SIG-M5 treated with dmso at 0.1 percent for 504 hours (cell line): ENCODE measurements around the gene NLRP5.
"Not testable (repeated sequence)": the region's sequence is repeated elsewhere in the genome, so short reads cannot be mapped to it uniquely, and the experiment has no call there.

ENCODE experiments used
- DNase-seq: peaks from one replicate; lab custom pipeline; 2025; ENCODE audit not compliant: unreplicated experiment; lab: John Stamatoyannopoulos, UW

The NLRP5 gene

DNA sequence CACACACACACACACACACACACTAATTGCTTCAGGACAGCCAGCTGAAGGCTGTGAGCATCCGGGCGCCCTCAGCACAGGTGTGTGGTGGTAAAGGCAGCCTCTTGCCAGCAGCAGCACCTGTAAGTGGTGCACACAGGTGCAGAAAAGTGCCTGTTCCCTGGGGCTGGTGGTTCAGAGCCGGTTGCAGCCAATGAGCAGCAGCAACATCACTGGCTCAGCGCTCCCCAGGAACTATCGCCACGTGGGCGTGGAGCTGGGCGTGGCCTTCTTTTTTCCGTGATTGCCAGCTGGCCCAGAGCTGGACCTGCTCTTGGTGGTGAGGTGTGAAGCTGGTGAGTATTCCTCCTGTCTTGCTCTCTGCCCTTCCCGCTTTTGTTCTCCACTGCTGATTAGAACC lies at the start of gene NLRP5:
Gene NLRP5 (plus strand): TSS at position 289 of the 400 bp plus-strand sequence.
- DNase-seq: no peak

DNA sequence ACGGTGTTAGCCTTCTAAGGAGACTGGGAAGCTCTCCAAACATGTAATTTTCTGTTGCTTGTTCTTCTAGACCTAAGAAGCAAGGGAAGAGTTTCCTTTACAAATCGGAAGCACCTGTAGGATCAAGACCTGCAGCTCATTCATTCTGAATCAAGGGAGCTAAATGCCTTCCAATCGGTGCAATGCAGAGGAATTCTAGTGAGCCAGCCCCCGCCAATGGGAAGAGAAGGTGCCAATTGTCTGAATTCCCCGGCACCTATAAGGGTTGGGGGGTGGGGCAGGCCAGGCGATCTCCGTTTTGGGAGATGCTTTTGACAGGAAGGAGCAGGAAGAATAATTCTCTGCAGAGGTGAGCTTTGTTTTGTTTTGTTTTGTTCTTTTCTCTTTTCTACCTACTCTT lies 47.4 kb upstream of the NLRP5 start:
- DNase-seq: no peak

- no peak for DNase-seq
Observed at GRCh38 chr19:55940306-55940705, 46.3 kb upstream of the NLRP5 start.

DNA sequence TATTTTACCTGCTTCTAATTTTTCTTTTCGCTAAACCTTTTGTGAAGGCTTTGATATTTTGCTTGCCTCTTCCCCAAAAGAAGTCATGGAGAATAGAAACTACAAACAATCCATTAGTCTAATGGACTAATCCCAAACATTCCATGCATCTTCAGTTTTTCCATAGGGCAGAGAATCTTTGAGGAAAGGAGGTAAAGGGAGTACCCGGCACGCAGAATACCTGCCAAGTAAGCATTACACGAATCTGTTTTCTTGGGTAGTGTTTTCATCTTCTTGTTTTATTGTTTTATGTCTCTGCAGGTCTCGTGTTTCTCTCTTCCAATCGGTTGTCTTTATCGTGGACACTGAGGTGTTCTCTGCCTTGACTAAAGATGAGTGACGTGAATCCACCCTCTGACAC lies 39.0 kb upstream of the NLRP5 start, which contains the start of gene NLRP8:
Gene NLRP8 (plus strand): TSS at position 301 of the 400 bp plus-strand sequence.
- DNase-seq: no peak

- DNase-seq: not testable (repeated sequence)
Observed at GRCh38 chr19:55950566-55950965, 36.0 kb upstream of the NLRP5 start.

DNA sequence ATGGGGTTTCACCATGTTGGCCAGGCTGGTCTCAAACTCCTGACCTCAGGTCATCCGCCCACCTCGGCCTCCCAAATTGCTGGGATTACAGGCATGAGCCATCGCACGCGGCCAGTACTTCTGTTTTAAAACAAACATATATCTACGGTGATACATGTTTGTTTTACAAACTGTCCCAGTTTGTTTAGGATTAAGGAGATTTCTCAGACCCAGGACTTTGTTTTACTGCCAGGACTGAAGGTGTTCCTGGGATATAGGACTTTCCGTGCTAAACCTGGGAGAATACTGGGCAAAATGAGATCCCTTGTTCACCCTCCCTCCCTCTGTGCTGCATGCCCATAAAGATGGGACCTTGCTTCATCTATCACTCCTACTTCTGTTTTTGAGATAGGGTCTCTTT lies 30.1 kb upstream of the NLRP5 start:
- DNase-seq: no peak

GRCh38 chr19:55958356-55958755 lies 28.2 kb upstream of the NLRP5 start:
- DNase-seq: peak; percentile 40

GRCh38 chr19:55959996-55960675 lies 26.4 kb upstream of the NLRP5 start:
- no peak for DNase-seq

DNA sequence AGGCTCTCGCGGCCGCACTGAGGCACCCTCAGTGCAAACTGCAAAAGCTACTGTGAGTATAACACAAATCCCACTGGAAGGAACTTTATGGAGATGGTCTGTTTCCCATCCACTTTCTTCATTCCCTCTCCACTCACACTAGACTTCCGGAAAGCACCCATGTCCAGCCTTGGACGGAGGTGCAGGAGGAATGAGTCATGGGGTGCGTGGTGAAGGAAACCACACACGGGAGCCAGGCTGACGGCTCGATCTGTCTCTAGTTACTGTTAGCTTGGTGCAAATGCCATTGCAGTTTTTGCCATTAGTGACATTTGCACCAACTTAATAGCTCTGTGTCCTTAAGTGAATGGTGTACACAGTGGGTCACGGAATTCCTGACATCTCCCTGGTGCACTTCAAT lies 24.4 kb upstream of the NLRP5 start:
- no peak for DNase-seq

GRCh38 chr19:55973982-55974381 lies 12.6 kb upstream of the NLRP5 start:
- no peak for DNase-seq

DNA sequence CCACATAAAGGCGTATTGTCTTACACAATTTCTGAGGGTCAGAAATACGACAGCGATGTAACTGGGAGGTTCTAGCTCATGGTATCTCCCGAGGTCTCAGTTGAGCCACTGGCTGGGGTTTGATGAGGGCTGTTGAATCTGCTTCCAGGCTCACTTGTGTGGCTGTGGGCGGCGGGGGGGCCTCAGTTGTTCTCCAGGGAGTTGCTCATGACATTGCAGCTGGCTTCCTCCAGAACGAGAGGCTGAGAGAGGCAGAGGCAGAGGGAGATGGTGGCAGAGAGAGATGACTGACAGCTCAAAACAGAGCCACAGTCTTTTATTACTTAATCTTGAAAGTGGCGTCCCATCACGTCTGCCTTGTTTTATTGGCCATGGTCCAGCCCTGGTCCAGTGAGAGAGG lies 6.2 kb upstream of the NLRP5 start:
- no peak for DNase-seq

DNA sequence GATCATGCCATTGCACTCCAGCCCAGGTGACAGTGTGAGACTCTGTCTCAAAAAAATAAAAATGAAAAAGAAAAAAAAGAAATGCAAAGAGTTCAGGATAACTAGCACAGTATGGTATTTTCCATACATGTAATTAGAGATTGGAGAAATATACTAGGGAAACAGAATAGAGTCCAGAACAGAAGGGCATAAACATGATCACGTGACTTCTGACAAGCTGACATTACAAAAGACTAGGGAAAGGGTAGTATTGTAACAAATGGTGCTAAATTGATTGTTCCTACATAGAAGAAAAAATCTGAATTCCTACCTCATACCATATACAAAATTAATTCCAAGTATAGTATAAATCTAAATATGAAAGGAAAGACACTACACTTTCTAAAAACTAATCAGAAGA lies 1.3 kb upstream of the NLRP5 start:
- no peak for DNase-seq

GRCh38 chr19:55990831-55991230 lies 4.3 kb downstream of the NLRP5 start:
- no peak for DNase-seq

- DNase-seq: no peak
Observed at GRCh38 chr19:55993492-55993891, 6.9 kb downstream of the NLRP5 start.

DNA sequence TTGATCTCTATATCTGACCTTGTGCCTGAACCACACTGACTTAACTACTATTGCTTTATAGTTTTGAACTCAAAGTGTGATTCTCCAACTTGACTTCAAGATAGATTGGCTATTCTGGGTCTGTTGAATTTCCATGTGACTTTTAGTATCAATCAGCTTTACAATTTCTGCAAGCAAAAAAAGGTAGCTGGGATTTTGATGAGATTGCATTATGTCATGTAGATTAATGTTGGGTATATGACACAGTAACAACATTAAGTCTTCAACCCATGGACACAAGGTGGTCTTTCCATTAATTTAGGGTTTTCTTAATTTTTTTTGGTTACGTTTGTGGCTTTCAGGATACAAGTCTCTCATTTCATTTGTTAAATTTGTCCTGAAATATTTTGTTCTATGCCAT lies 28.2 kb downstream of the NLRP5 start:
- no peak for DNase-seq

DNA sequence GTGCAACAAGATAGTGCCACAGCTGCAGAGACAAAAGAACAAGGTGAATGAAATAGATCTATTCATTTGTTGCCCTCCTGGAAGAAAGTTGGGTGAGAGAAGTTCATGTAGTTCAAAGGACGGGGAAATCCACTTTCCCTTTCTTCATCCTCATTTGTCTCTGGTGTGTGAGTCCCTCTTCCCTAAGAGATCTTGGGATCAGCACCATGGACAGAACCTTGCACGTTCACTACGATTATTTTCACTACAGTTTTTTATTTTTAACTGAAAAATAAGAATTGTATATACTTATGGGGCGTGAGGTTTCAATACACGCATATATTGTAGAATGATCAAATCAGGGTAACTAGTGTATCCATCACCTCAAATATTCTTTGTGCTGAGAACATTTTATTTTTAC lies 29.2 kb downstream of the NLRP5 start:
- no peak for DNase-seq

DNA sequence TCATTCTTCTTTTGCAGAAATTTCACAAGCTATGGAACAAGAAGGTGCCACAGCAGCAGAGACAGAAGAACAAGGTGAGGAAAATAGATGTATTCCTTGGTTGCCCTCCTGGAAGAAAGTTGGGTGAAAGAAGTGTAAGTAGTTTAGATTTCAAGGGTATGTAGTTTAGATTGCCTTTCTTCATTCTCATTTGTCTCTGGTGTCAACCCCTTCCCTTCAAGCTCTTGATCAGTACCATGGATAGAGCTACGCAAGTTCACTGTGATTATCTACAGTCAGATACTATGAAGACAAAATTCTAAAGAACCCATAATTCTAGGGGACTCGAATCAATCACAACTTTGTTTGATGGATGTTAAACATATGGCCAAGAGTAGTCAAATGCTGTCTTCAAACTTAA lies 32.8 kb downstream of the NLRP5 start:
- not testable (repeated sequence) for DNase-seq

DNA sequence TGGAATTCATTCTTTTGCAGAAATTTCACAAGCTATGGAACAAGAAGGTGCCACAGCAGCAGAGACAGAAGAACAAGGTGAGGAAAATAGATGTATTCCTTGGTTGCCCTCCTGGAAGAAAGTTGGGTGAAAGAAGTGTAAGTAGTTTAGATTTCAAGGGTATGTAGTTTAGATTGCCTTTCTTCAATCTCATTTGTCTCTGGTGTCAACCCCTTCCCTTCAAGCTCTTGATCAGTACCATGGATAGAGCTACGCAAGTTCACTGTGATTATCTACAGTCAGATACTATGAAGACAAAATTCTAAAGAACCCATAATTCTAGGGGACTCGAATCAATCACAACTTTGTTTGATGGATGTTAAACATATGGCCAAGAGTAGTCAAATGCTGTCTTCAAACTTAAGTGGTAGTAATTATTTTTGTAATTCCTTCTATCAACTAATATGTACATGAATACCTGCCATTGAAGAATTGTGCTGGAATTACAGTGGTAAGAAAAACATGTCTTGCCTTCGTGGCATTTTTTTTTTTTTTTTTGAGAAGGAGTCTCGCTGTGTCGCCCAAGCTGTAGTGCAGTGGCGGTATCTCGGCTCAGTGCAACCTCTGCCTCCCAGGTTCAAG lies 33.9 kb downstream of the NLRP5 start:
- not testable (repeated sequence) for DNase-seq

GRCh38 chr19:56026769-56027168 lies 40.2 kb downstream of the NLRP5 start:
- DNase-seq: no peak

GRCh38 chr19:56053596-56053995 lies 67.0 kb downstream of the NLRP5 start:
- DNase-seq: no peak

DNA sequence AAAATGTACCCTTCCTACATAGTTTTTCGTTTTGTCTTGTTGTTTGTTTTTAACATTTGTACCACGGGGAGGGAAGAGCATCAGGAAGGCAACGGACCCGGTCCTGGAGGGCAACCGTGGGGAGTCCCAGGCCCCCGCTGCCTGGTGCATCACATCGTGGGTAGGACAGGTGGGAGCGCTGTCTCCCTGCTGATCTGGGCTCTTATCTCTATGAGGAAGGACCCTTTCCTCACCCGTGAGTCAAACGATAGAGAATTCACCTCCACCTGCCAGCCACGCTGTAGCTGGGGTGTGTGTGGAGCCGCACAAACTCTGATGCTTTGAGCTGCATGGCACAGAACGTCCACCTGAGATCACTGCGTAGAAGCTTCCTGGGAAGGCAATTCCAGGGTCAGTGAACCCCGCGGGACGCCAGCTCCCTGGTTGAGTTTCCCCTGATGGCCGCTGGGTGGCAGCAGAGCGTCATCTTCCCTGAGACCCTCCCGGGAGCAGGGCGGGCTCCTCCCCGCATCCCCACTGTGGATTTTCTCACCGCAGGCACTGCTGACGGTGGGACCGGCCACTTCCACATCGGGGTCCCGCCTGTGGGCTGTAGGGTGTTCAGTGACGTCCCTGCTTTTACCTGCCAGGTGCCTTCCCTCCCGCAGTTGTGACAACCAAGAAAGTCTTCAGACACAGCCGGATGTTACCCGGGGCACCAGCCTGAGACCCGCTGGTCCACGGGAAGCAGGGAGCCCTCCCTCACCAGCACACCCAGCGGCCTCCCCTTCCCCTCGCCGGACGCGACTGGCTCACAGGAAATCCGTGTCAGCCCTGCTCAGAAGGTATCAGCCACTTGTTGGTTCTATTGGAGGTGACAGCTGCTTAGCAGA lies 79.8 kb downstream of the NLRP5 start:
- peak; percentile 47 for DNase-seq

DNA sequence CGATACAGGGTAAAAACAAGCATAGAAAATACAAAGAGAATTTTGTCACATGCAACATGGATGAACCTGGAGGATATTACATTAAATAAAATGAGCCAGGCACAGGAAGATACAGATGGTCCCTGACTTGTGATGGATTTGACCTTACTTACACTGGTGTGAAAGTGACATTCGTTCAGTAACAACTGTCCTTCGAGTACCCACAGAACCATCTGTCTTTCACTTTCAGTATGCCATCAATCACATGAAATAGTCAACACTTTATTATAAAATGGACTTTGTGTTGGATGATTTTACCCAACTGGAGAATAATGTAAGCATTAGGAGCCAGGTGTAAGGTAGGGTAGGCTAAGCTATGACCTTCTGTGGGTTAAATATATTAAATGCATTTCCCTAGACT lies 83.1 kb downstream of the NLRP5 start:
- no peak for DNase-seq
